ENCODE data around the gene EEIG1. TPM values are rescaled to one million over a fixed set of nuclear protein-coding genes. Genes with fewer than 3 reads are reported as not detected.

The EEIG1 gene
- total RNA-seq, 1 donor: 20.6 TPM

DNA sequence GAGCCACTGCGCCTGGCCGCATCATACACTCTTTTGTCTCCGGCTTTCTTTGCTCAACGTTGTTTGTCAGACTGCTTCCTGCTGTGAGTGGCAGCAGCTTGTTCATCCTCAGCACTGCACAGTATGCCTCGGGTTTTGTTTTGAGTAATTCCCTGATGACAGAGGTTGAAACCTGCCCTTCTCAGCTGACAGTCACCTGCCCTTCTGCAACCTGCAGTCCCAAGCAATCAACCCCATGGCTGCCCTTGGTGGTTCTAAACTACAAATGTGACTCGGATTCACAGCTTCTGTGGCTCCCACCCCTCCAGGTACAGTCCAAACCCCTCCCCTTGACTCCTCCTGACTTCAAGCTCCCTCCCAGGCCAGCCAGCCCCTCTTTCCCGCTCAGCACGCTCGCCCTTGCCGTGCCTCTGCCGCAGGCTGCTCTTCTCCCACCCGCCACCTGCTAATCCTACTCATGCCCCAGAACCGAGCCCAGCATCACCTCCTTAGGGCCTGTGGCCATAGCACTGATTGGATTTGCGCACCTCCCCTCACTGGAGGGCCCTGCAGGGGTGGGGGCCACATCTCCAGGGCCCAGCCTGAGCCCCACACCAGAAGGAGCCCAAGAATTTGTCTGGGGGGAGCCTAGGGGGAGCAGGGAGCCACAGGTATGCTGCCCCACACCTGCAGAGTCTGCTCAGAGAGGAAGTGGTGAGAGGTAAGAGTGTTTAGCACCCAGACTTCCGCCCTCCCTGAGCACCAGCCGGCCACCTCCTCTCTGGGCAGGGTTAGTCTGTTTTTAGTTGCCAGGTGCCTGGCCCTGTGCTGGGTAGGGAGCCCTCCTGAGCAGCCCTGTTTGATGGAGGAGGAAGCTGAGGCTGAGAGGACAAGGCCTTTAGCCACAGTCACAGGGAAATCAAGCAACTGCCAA is 10.1 kb downstream of the EEIG1 start:
- Histone ChIP-seq H3K27me3 (ENCODE audit: insufficient read depth, low read length) (no peaks in the 10 kb centered on the region), H3K4me1 (ENCODE audit: insufficient read depth, low read length) (peaks cover 36% of the 10 kb centered on the region), H3K79me2 (ENCODE audit: insufficient read depth, low read length) (peaks cover 98% of the 10 kb centered on the region), H3K27ac (ENCODE audit: low read depth, low read length) (no peak overlapping the region), H3K9me3 (ENCODE audit: low read depth, low read length) (no peaks in the 10 kb centered on the region), H3K36me3 (ENCODE audit: insufficient read depth, low read length) (no peaks in the 10 kb centered on the region), H2AFZ (ENCODE audit: low read length) (no peak overlapping the region), H4K20me1 (ENCODE audit: insufficient read depth, low read length) (peaks cover 49% of the 10 kb centered on the region), H3K4me2 (ENCODE audit: insufficient read depth, low read length) (no peak overlapping the region), H3K4me3 (ENCODE audit: insufficient read depth, low read length) (no peak overlapping the region)
- DNase-seq (ENCODE audit: insufficient read length, low spot score, missing footprints): peak; percentile 41
- TF ChIP-seq, protein P1, sequence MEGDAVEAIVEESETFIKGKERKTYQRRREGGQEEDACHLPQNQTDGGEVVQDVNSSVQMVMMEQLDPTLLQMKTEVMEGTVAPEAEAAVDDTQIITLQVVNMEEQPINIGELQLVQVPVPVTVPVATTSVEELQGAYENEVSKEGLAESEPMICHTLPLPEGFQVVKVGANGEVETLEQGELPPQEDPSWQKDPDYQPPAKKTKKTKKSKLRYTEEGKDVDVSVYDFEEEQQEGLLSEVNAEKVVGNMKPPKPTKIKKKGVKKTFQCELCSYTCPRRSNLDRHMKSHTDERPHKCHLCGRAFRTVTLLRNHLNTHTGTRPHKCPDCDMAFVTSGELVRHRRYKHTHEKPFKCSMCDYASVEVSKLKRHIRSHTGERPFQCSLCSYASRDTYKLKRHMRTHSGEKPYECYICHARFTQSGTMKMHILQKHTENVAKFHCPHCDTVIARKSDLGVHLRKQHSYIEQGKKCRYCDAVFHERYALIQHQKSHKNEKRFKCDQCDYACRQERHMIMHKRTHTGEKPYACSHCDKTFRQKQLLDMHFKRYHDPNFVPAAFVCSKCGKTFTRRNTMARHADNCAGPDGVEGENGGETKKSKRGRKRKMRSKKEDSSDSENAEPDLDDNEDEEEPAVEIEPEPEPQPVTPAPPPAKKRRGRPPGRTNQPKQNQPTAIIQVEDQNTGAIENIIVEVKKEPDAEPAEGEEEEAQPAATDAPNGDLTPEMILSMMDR (IDR thresholded peaks at IDR 0.05; ENCODE audit: extremely low read depth, low read depth, low read length): no peak

DNA sequence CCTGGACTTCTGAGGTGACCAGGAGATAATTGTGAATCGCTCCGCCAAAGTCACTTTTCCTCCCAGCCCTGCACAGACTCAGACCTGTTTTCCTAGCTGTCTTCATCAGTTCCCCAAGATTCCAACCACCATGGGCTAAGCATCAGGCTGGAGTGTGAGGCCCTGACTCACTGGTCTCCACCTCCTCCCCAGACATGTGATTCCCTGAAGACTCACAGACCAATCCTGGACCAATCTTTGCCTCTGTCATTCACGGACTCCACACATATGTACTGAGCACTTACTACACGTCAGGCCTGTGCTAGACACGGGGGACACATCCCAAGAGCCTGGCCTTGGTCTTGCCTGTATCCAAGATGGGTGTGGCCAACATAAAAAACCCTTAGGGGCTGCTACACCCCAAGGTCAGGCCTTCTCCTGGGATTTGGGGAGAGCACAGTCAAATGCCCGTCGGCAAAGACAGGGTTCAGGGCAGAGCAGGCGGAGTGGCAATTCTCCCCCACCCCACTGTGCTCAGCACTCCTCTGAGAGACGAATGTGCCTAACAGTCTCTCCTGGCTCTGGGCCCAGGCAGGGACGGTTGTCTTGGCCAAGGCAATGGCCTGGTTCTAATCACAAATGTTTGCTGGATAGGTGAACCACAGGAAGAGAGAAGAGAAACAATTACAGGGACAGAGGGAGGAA is 11.9 kb downstream of the EEIG1 start:
- H3K9me3 ChIP-seq (ENCODE audit: low read depth, low read length): no peaks in the 10 kb centered on the region
- TF ChIP-seq, protein P1 (IDR thresholded peaks at IDR 0.05; ENCODE audit: extremely low read depth, low read depth, low read length): no peak
- no peak overlapping the region for H3K4me3 ChIP-seq (ENCODE audit: insufficient read depth, low read length)
- no peaks in the 10 kb centered on the region for H3K36me3 ChIP-seq (ENCODE audit: insufficient read depth, low read length)
- peak; percentile 98 for DNase-seq (ENCODE audit: insufficient read length, low spot score, missing footprints)
- peaks cover 30% of the 10 kb centered on the region for H3K4me1 ChIP-seq (ENCODE audit: insufficient read depth, low read length)
- H3K79me2 ChIP-seq (ENCODE audit: insufficient read depth, low read length): peaks cover 93% of the 10 kb centered on the region
- no peaks in the 10 kb centered on the region for H3K27me3 ChIP-seq (ENCODE audit: insufficient read depth, low read length)
- H3K27ac ChIP-seq (ENCODE audit: low read depth, low read length): peak overlapping the region; percentile 74
- peak overlapping the region; percentile 2 for H2AFZ ChIP-seq (ENCODE audit: low read length)
- peaks cover 31% of the 10 kb centered on the region for H4K20me1 ChIP-seq (ENCODE audit: insufficient read depth, low read length)
- peak overlapping the region; percentile 12 for H3K4me2 ChIP-seq (ENCODE audit: insufficient read depth, low read length)

DNA sequence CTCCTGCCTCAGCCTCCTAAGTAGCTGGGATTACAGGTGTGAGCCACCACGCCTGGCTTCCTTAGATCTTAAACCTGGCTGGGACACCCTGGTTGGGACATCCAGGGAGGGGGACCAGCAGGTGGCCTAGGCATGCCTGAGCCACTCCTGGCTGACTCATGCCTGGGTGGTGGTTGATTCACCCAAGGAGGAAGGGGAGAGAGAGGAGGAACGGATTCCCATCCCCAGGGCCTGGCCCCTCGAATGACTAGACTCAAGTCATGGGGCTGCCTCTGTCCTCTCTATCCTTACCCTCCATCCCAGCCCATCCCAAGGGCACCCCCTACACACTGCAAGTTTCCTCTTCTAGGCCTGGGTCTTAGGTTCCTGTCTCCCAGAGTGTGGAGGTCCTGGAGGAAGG is 12.7 kb downstream of the EEIG1 start:
- H3K27me3 ChIP-seq (ENCODE audit: insufficient read depth, low read length): no peaks in the 10 kb centered on the region
- peaks cover 23% of the 10 kb centered on the region for H4K20me1 ChIP-seq (ENCODE audit: insufficient read depth, low read length)
- H3K27ac ChIP-seq (ENCODE audit: low read depth, low read length): peak overlapping the region; percentile 74
- H3K4me3 ChIP-seq (ENCODE audit: insufficient read depth, low read length): no peak overlapping the region
- no peaks in the 10 kb centered on the region for H3K36me3 ChIP-seq (ENCODE audit: insufficient read depth, low read length)
- TF ChIP-seq, protein P1 (IDR thresholded peaks at IDR 0.05; ENCODE audit: extremely low read depth, low read depth, low read length): no peak
- no peaks in the 10 kb centered on the region for H3K9me3 ChIP-seq (ENCODE audit: low read depth, low read length)
- H3K4me2 ChIP-seq (ENCODE audit: insufficient read depth, low read length): peak overlapping the region; percentile 9
- peaks cover 93% of the 10 kb centered on the region for H3K79me2 ChIP-seq (ENCODE audit: insufficient read depth, low read length)
- peak; percentile 89 for DNase-seq (ENCODE audit: insufficient read length, low spot score, missing footprints)
- H2AFZ ChIP-seq (ENCODE audit: low read length): no peak overlapping the region
- H3K4me1 ChIP-seq (ENCODE audit: insufficient read depth, low read length): peaks cover 30% of the 10 kb centered on the region
